ENCODE measurements around the gene NEURL3. TPM values are rescaled to one million over a fixed set of nuclear protein-coding genes. Genes with fewer than 3 reads are reported as not detected.

Gene NEURL3
- total and polyA plus RNA-seq, 2 donors (not counting 1 experiment from before 2014, with no cell fraction given): not detected

DNA sequence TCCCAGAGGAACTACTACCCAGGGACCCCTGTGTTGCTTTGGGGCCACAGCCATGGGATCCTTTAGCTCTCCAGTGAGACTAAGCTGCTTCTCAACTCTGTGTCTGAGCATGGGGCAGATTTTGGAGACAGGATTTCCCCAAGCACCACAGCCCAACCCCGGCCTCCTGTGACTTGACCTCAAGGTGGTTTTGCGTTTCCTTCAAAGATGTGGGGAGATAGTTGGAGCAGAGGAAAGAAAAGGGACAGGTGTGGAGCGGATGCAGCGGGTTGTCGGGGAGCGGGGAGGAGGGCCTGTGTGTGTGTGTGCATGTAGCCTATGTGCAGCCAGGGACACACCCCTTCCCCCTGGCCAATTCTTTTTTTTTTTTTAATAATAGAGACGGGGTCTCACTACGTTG, 41.6 kb upstream of the NEURL3 start:
- peaks cover 4% of the 10 kb centered on the region for H3K36me3 ChIP-seq (ENCODE audit: control insufficient read depth, insufficient read depth, low read length)
- H3K4me1 ChIP-seq (ENCODE audit: control insufficient read depth, extremely low read depth, insufficient read depth, low read length): peaks cover under 1% of the 10 kb centered on the region
- no peak overlapping the region for H3K4me3 ChIP-seq (replicated peaks in 1 of 4; ENCODE audit: control extremely low read depth in 1 of 4, insufficient read depth in 1 of 4, low read depth in 3 of 4, low read length in 4 of 4)
- H3K79me2 ChIP-seq (ENCODE audit: control insufficient read depth, insufficient read depth, low read length): no peaks in the 10 kb centered on the region
- TF ChIP-seq, protein P1, sequence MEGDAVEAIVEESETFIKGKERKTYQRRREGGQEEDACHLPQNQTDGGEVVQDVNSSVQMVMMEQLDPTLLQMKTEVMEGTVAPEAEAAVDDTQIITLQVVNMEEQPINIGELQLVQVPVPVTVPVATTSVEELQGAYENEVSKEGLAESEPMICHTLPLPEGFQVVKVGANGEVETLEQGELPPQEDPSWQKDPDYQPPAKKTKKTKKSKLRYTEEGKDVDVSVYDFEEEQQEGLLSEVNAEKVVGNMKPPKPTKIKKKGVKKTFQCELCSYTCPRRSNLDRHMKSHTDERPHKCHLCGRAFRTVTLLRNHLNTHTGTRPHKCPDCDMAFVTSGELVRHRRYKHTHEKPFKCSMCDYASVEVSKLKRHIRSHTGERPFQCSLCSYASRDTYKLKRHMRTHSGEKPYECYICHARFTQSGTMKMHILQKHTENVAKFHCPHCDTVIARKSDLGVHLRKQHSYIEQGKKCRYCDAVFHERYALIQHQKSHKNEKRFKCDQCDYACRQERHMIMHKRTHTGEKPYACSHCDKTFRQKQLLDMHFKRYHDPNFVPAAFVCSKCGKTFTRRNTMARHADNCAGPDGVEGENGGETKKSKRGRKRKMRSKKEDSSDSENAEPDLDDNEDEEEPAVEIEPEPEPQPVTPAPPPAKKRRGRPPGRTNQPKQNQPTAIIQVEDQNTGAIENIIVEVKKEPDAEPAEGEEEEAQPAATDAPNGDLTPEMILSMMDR (conservative IDR thresholded peaks at IDR 0.05 in 1 of 2, IDR thresholded peaks at IDR 0.05 in 1 of 2; ENCODE audit: low read depth in 1 of 2, low read length in 2 of 2): no peak
- TF ChIP-seq EZH2 (IDR thresholded peaks at IDR 0.05; ENCODE audit: low read length, missing control alignments): no peak
- no peaks in the 10 kb centered on the region for H4K20me1 ChIP-seq (ENCODE audit: control insufficient read depth, extremely low read depth, insufficient read depth, low read length)
- H2AFZ ChIP-seq (ENCODE audit: low read length): no peak overlapping the region
- no peak overlapping the region for H3K27ac ChIP-seq (ENCODE audit: insufficient read depth, low read length)
- no peak for DNase-seq (ENCODE audit: low read depth in 2 of 2)
- H3K9ac ChIP-seq (ENCODE audit: insufficient read depth, low read length): no peak overlapping the region
- no peaks in the 10 kb centered on the region for H3K27me3 ChIP-seq (ENCODE audit: control insufficient read depth, insufficient read depth, low read length)
- H3K4me2 ChIP-seq (ENCODE audit: extremely low read depth, insufficient read depth, low read length): no peak overlapping the region
- no peaks in the 10 kb centered on the region for H3K9me3 ChIP-seq (ENCODE audit: control insufficient read depth, insufficient read depth, low read depth, low read length)

DNA sequence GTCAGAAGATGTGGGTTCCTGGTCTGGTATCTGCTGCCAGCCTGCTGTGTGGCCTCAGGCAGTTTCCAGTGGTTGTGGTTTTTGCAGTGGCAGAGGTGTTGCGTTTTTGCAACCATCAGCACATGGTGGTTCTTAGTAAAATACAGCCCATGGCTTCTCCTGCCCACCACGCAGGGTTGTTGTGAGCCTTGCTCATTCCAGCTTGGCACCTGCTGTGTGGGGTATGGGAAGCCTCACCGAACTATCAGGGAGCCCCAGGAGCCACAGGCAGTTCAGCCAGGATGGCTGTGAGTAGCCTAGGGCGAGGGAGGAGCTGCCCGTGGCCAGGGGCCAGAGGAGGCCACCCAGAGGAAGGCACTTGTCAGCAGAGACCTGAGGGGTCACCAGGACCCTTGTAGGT, 41.2 kb upstream of the NEURL3 start:
- Histone ChIP-seq H3K36me3 (ENCODE audit: control insufficient read depth, insufficient read depth, low read length) (peaks cover 4% of the 10 kb centered on the region), H3K27ac (ENCODE audit: insufficient read depth, low read length) (no peak overlapping the region), H3K79me2 (ENCODE audit: control insufficient read depth, insufficient read depth, low read length) (no peaks in the 10 kb centered on the region), H3K4me2 (ENCODE audit: extremely low read depth, insufficient read depth, low read length) (no peak overlapping the region), H2AFZ (ENCODE audit: low read length) (no peak overlapping the region), H4K20me1 (ENCODE audit: control insufficient read depth, extremely low read depth, insufficient read depth, low read length) (no peaks in the 10 kb centered on the region), H3K4me1 (ENCODE audit: control insufficient read depth, extremely low read depth, insufficient read depth, low read length) (peaks cover 4% of the 10 kb centered on the region), H3K9me3 (ENCODE audit: control insufficient read depth, insufficient read depth, low read depth, low read length) (no peaks in the 10 kb centered on the region), H3K4me3 (replicated peaks in 1 of 4; ENCODE audit: control extremely low read depth in 1 of 4, insufficient read depth in 1 of 4, low read depth in 3 of 4, low read length in 4 of 4) (no peak overlapping the region), H3K27me3 (ENCODE audit: control insufficient read depth, insufficient read depth, low read length) (no peaks in the 10 kb centered on the region), H3K9ac (ENCODE audit: insufficient read depth, low read length) (no peak overlapping the region)
- TF ChIP-seq, protein P1 (conservative IDR thresholded peaks at IDR 0.05 in 1 of 2, IDR thresholded peaks at IDR 0.05 in 1 of 2; ENCODE audit: low read depth in 1 of 2, low read length in 2 of 2): no peak
- no peak for TF ChIP-seq EZH2 (IDR thresholded peaks at IDR 0.05; ENCODE audit: low read length, missing control alignments)
- no peak for DNase-seq (ENCODE audit: low read depth in 2 of 2)

DNA sequence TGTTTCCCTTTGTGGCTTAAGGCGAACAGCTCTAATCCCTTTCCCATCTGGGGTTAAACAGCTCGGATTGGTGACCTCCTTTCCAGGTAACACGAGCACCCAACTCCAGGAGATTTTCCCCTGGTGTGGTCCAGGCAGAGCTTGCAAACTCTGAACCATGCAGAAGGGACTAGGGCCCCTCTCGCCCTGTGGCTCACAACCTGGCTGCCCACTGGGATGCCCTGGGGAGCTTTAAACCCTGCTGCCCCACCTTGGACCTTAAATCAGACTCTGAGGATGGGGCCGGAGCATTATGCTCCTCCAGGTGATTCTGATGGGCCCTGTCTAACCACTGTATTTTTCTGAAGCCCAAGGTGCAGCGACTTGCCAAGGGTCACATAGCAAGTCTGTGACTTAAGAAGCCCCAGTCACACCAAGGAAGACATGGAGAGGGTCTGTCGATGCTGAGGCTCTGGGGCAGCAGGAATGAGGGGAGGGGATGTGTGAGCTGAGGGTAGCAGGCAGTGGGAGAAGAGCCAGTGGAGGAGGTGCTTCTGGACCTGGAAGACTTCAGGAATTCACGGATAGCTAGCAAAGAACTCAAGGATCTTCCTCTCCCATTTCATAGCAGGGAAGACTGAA, 37.3 kb upstream of the NEURL3 start:
- no peak for DNase-seq (ENCODE audit: low read depth in 2 of 2)
- peaks cover 5% of the 10 kb centered on the region for H3K79me2 ChIP-seq (ENCODE audit: control insufficient read depth, insufficient read depth, low read length)
- H3K9ac ChIP-seq (ENCODE audit: insufficient read depth, low read length): no peak overlapping the region
- no peak overlapping the region for H3K4me2 ChIP-seq (ENCODE audit: extremely low read depth, insufficient read depth, low read length)
- no peaks in the 10 kb centered on the region for H3K27me3 ChIP-seq (ENCODE audit: control insufficient read depth, insufficient read depth, low read length)
- H3K4me1 ChIP-seq (ENCODE audit: control insufficient read depth, extremely low read depth, insufficient read depth, low read length): peaks cover 17% of the 10 kb centered on the region
- no peak overlapping the region for H3K4me3 ChIP-seq (replicated peaks in 1 of 4; ENCODE audit: control extremely low read depth in 1 of 4, insufficient read depth in 1 of 4, low read depth in 3 of 4, low read length in 4 of 4)
- H4K20me1 ChIP-seq (ENCODE audit: control insufficient read depth, extremely low read depth, insufficient read depth, low read length): peaks cover 2% of the 10 kb centered on the region
- H2AFZ ChIP-seq (ENCODE audit: low read length): no peak overlapping the region
- H3K9me3 ChIP-seq (ENCODE audit: control insufficient read depth, insufficient read depth, low read depth, low read length): no peaks in the 10 kb centered on the region
- no peaks in the 10 kb centered on the region for H3K36me3 ChIP-seq (ENCODE audit: control insufficient read depth, insufficient read depth, low read length)
- TF ChIP-seq, protein P1 (conservative IDR thresholded peaks at IDR 0.05 in 1 of 2, IDR thresholded peaks at IDR 0.05 in 1 of 2; ENCODE audit: low read depth in 1 of 2, low read length in 2 of 2): no peak
- no peak for TF ChIP-seq EZH2 (IDR thresholded peaks at IDR 0.05; ENCODE audit: low read length, missing control alignments)
- no peak overlapping the region for H3K27ac ChIP-seq (ENCODE audit: insufficient read depth, low read length)
